ENCODE measurements around the gene STK4. TPM values are rescaled to one million over a fixed set of nuclear protein-coding genes. Genes with fewer than 3 reads are reported as not detected.

The STK4 gene
- total and polyA plus RNA-seq, 2 of the 4 experiments (the other 2 are of a cell fraction), result 10.2 to 22.2 TPM

GRCh38 chr20:45020236-45020886 is 54.0 kb downstream of the STK4 start:
- in situ Hi-C loops (cut with MboI; ENCODE audit: low sequenced_read_pairs) (no loop called here), dilution Hi-C loops (cut with HindIII; ENCODE audit: low sequenced_read_pairs, unreplicated experiment) (no loop called here), intact Hi-C loops (cut with micrococcal nuclease) (no loop called here)
- WGBS, 2 experiments (ENCODE audit: extremely low coverage in 2 of 2, insufficient read length in 1 of 2), result no CpG with 5 or more reads among the region's 3 CpGs
- Histone ChIP-seq H3K18ac (ENCODE audit: low read depth, low read length) (no peak overlapping the region), H2AK5ac (ENCODE audit: low read depth, low read length) (no peak overlapping the region), H3K4ac (ENCODE audit: low read depth, low read length) (no peak overlapping the region), H3K36me3 (ENCODE audit: control insufficient read depth, insufficient read depth, low read length) (peaks cover 4% of the 10 kb centered on the region; the same call in 1 of the 2 replicates), H3K9me3 (ENCODE audit: control insufficient read depth, insufficient read depth, low read length) (no peaks in the 10 kb centered on the region), H3K4me2 (ENCODE audit: low read depth, low read length) (no peak overlapping the region), H2AFZ (replicated peaks; ENCODE audit: low read length, poor library complexity) (no peak overlapping the region), H3K27me3 (ENCODE audit: control insufficient read depth, insufficient read depth, low read length) (no peaks in the 10 kb centered on the region), H4K91ac (ENCODE audit: insufficient read depth, low read depth, low read length) (no peak overlapping the region), H4K8ac (ENCODE audit: low read depth in 2 of 2, low read length in 2 of 2) (no peak overlapping the region), H3K23ac (ENCODE audit: low read depth, low read length) (no peak overlapping the region), H4K5ac (ENCODE audit: low read depth, low read length) (no peak overlapping the region), H4K20me1 (ENCODE audit: insufficient read depth, low read length) (no peaks in the 10 kb centered on the region), H3K79me1 (ENCODE audit: low read depth in 1 of 2, low read length in 2 of 2) (peaks cover 2 to 12% of the 10 kb centered on the region in 2 experiments; a peak in 2 of 4 replicates), H2BK20ac (ENCODE audit: low read depth, low read length) (no peak overlapping the region), H3K14ac (replicated peaks; ENCODE audit: low read depth, low read length) (no peak overlapping the region), H2BK120ac (ENCODE audit: low read depth, low read length) (no peak overlapping the region), H3K4me3 (ENCODE audit: insufficient read depth, low read depth, low read length) (no peak overlapping the region), H3K9me1 (ENCODE audit: insufficient read depth, low read length) (no peaks in the 10 kb centered on the region; the same call in 1 of the 2 replicates), H2BK15ac (ENCODE audit: low read depth, low read length) (no peak overlapping the region), H3K27ac (ENCODE audit: insufficient read depth, low read length) (no peak overlapping the region), H2BK5ac (ENCODE audit: low read depth, low read length, poor library complexity, severe bottlenecking) (no peak overlapping the region), H2AK9ac (replicated peaks; ENCODE audit: low read depth, low read length, poor library complexity) (no peak overlapping the region), H3K4me1 (ENCODE audit: control insufficient read depth, insufficient read depth, low read length) (peaks cover 6% of the 10 kb centered on the region), H3K9ac (ENCODE audit: low read depth, low read length) (no peak overlapping the region), H3K56ac (ENCODE audit: extremely low read depth, insufficient read depth, low read length) (no peak overlapping the region)
- ChIA-PET CTCF (interaction anchor here (0.7 to 1.9 kb wide), 5 partner anchors 10 to 91 kb away, joined by 3 to 4 read pairs (median 4); no protein-coding TSS in a partner anchor), POLR2A (ENCODE audit: unreplicated experiment) (no interaction called here)
- DNase-seq (peak; percentile 33), ATAC-seq (ENCODE audit: low read depth) (no peak)
- TF ChIP-seq CEBPB (IDR thresholded peaks at IDR 0.05; ENCODE audit: low read depth, low read length), result no peak
- TF ChIP-seq MXI1 (IDR thresholded peaks at IDR 0.05; ENCODE audit: borderline replicate concordance, low read depth, low read length), result no peak
- TF ChIP-seq BHLHE40 (IDR thresholded peaks at IDR 0.05; ENCODE audit: low read depth, low read length), result no peak
- no peak for TF ChIP-seq ELK1 (IDR thresholded peaks at IDR 0.05; ENCODE audit: borderline replicate concordance, low read depth, low read length)
- TF ChIP-seq SMC3 (IDR thresholded peaks at IDR 0.05; ENCODE audit: low read depth, low read length), result no peak
- no peak for TF ChIP-seq MAZ (IDR thresholded peaks at IDR 0.05; ENCODE audit: borderline replicate concordance, low read depth, low read length)
- TF ChIP-seq FOS (IDR thresholded peaks at IDR 0.05; ENCODE audit: low read depth, low read length), result no peak
- TF ChIP-seq CTCF (conservative IDR thresholded peaks at IDR 0.05; ENCODE audit: low read depth, low read length), result no peak
- no peak for TF ChIP-seq NFE2L2 (IDR thresholded peaks at IDR 0.05; ENCODE audit: low read depth, low read length)
- TF ChIP-seq RAD21 (IDR thresholded peaks at IDR 0.05; ENCODE audit: low read length), result no peak
- no peak for TF ChIP-seq USF2 (IDR thresholded peaks at IDR 0.05; ENCODE audit: low read depth, low read length)
- no peak for TF ChIP-seq CHD1 (IDR thresholded peaks at IDR 0.05; ENCODE audit: low read depth, low read length)
- TF ChIP-seq MAFK (IDR thresholded peaks at IDR 0.05; ENCODE audit: low read depth, low read length), result no peak
- no TSS peak for BruUV-seq (replicated peaks)
